Transverse colon (tissue), 4 donors: ENCODE data around the gene RHOT2. TPM values are rescaled to one million over a fixed set of nuclear protein-coding genes. Genes with fewer than 3 reads are reported as not detected.

Experiments used
- DNase-seq: peaks from one replicate; pipeline ENCODE4 v3.0.0-alpha.2; 2019
- H3K27ac ChIP-seq, 4 donors: fragments of 200-600 bp; sonication (generic); 2 replicates each; pipeline ENCODE4 v1.5.1; 2016 to 2018; ENCODE audit warnings: inconsistent platforms in 4 of 4
- H3K27me3 ChIP-seq: fragments of 200-600 bp; sonication (generic); 2 replicates; pipeline ENCODE4 v1.5.1; 2017; ENCODE audit warnings: inconsistent platforms
- H3K36me3 ChIP-seq, 4 donors: fragments of 200-600 bp; sonication (generic); 2 replicates each; pipeline ENCODE4 v1.5.1; 2017 to 2019; ENCODE audit warnings: inconsistent platforms in 4 of 4
- H3K4me1 ChIP-seq, 4 donors: fragments of 200-600 bp; sonication (generic); 2 replicates each; pipeline ENCODE4 v1.5.1; 2017 to 2020; ENCODE audit warnings: inconsistent platforms in 4 of 4
- H3K4me3 ChIP-seq, 4 donors: fragments of 200-600 bp; sonication (generic); 1 replicate in 1 of 4; 2 replicates in 3 of 4; pipeline versions ENCODE4 v1.5.1 to v1.6.1; 2017 to 2019; ENCODE audit warnings: inconsistent platforms in 4 of 4
- H3K9me3 ChIP-seq, 2 donors: fragments of 200-600 bp; sonication (generic); 2 replicates each; pipeline ENCODE4 v1.5.1; 2017 to 2019; ENCODE audit warnings: inconsistent platforms in 2 of 2
- CTCF ChIP-seq, 5 experiments: fragments of 200-600 bp in 3 of 5; fragments of 450-650 bp in 2 of 5; sonication (generic) in 3 of 5; IDR thresholded peaks; 1 replicate in 2 of 5; 2 replicates in 3 of 5; pipeline ENCODE4 v1.5.1; 2016 to 2017; ENCODE audit warnings: antibody characterized with exemption in 5 of 5, inconsistent platforms in 3 of 5, mild to moderate bottlenecking in 2 of 5, moderate library complexity in 1 of 5
- EP300 ChIP-seq: sonication (generic); formaldehyde crosslinking; IDR thresholded peaks from one replicate; pipeline ENCODE4 v1.6.1; 2017; ENCODE audit warnings: antibody characterized with exemption, low read depth
- POLR2A ChIP-seq: fragments of 450-650 bp; IDR thresholded peaks from one replicate; pipeline ENCODE4 v1.6.1; 2016; ENCODE audit warnings: antibody characterized with exemption, mild to moderate bottlenecking, moderate library complexity
- POLR2AphosphoS5 ChIP-seq, 3 donors: sonication (generic); formaldehyde crosslinking; IDR thresholded peaks; one replicate each; pipeline ENCODE4 v1.6.1; 2016; ENCODE audit warnings: antibody characterized with exemption in 3 of 3
- WGBS, 2 donors: methylation state at CpG; one replicate each; pipeline ENCODE4 v1.1.5; 2018; ENCODE audit warnings: low coverage in 1 of 2; 5-methylcytosine and 5-hydroxymethylcytosine counted together
- in situ Hi-C, 4 donors: fragments of 200-750 bp; cut with MboI; loops; one replicate each; pipeline versions ENCODE4 v1.15.0 to v1.15.1; 2017; ENCODE audit warnings: low sequenced_read_pairs in 3 of 4, low pct_ligation_motif_present in 1 of 4, low pct_unique_long_range_greater_than_20kb in 1 of 4
- intact Hi-C: fragments of 100-400 bp; cut with DNase I; formaldehyde crosslinking; loops from one replicate; pipeline ENCODE4 v1.15.1; 2023; ENCODE audit warnings: low total_unique reads
- total RNA-seq, 4 donors: library from RNA; depleted of rRNA; stranded (reverse); fragments of >200 nt; gene quantifications; one replicate each; pipeline ENCODE4 v1.1.0, GENCODE V29; 2016

The RHOT2 gene
- total RNA-seq, 4 donors from 2014 or later: 133 to 386 (median 259) TPM

GRCh38 chr16:671353-672131, 3.6 kb downstream of the RHOT2 start:
- DNase-seq: no peak
- no peak overlapping the region for H3K27ac ChIP-seq
- H3K9me3 ChIP-seq: no peaks in the 10 kb centered on the region
- H3K36me3 ChIP-seq: peaks cover 0 to 26% (median 5%) of the 10 kb centered on the region in 4 donors
- in situ Hi-C loops: no loop called here
- intact Hi-C loops: no loop called here
- no peak overlapping the region for H3K4me3 ChIP-seq
- WGBS, 2 donors: 84% methylated on average over 29 of the region's 40 CpGs; no CpG with 5 or more reads in 1 of the 2 donors
- H3K27me3 ChIP-seq: no peaks in the 10 kb centered on the region
- no peak for TF ChIP-seq POLR2A
- TF ChIP-seq CTCF (IDR thresholded peaks at IDR 0.05): no peak
- no peak for TF ChIP-seq EP300
- no peak for TF ChIP-seq POLR2AphosphoS5 (IDR thresholded peaks at IDR 0.05)
- peaks cover 25 to 44% (median 31%) of the 10 kb centered on the region in 4 donors for H3K4me1 ChIP-seq

GRCh38 chr16:672371-672770, 4.4 kb downstream of the RHOT2 start:
- no peaks in the 10 kb centered on the region for H3K9me3 ChIP-seq
- no peaks in the 10 kb centered on the region for H3K27me3 ChIP-seq
- DNase-seq: no peak
- H3K4me3 ChIP-seq: no peak overlapping the region
- TF ChIP-seq EP300: no peak
- peaks cover 27 to 50% (median 36%) of the 10 kb centered on the region in 4 donors for H3K4me1 ChIP-seq
- WGBS, 2 donors: 94% methylated on average over 17 of the region's 19 CpGs; no CpG with 5 or more reads in 1 of the 2 donors
- in situ Hi-C loops: no loop called here
- intact Hi-C loops: no loop called here
- no peak overlapping the region for H3K27ac ChIP-seq
- H3K36me3 ChIP-seq: peaks cover 0 to 26% (median 5%) of the 10 kb centered on the region in 4 donors

GRCh38 chr16:672851-673250, 4.9 kb downstream of the RHOT2 start:
- intact Hi-C loops: no loop called here

GRCh38 chr16:673399-673991, 5.6 kb downstream of the RHOT2 start:
- H3K4me1 ChIP-seq: peaks cover 25 to 50% (median 37%) of the 10 kb centered on the region in 4 donors
- H3K27me3 ChIP-seq: no peaks in the 10 kb centered on the region
- H3K36me3 ChIP-seq: peaks cover 0 to 26% (median 5%) of the 10 kb centered on the region in 4 donors
- in situ Hi-C loops: no loop called here
- no peak overlapping the region for H3K4me3 ChIP-seq
- 88% methylated on average over 15 of the region's 18 CpGs; no CpG with 5 or more reads in 1 of the 2 donors for WGBS, 2 donors
- DNase-seq: no peak
- no peak overlapping the region for H3K27ac ChIP-seq
- no peaks in the 10 kb centered on the region for H3K9me3 ChIP-seq
- intact Hi-C loops: no loop called here
- no peak for TF ChIP-seq EP300
- no peak for TF ChIP-seq CTCF (IDR thresholded peaks at IDR 0.05)
- TF ChIP-seq POLR2AphosphoS5 (IDR thresholded peaks at IDR 0.05): no peak
- no peak for TF ChIP-seq POLR2A

More at GRCh38 chr16:672851-673250, 4.9 kb downstream of the RHOT2 start:
- no peak overlapping the region for H3K27ac ChIP-seq
- peaks cover 25 to 50% (median 37%) of the 10 kb centered on the region in 4 donors for H3K4me1 ChIP-seq
- DNase-seq: no peak
- WGBS, 2 donors: 89% methylated on average over 21 of the region's 21 CpGs; no CpG with 5 or more reads in 1 of the 2 donors
- no peaks in the 10 kb centered on the region for H3K9me3 ChIP-seq
- H3K36me3 ChIP-seq: peaks cover 0 to 26% (median 5%) of the 10 kb centered on the region in 4 donors
- in situ Hi-C loops: no loop called here
- no peak for TF ChIP-seq POLR2A
- no peak for TF ChIP-seq CTCF (IDR thresholded peaks at IDR 0.05)
- TF ChIP-seq POLR2AphosphoS5 (IDR thresholded peaks at IDR 0.05): no peak
- no peak for TF ChIP-seq EP300
- no peaks in the 10 kb centered on the region for H3K27me3 ChIP-seq
- no peak overlapping the region for H3K4me3 ChIP-seq
